ENCODE results near the gene PALM.

PALM gene

DNA sequence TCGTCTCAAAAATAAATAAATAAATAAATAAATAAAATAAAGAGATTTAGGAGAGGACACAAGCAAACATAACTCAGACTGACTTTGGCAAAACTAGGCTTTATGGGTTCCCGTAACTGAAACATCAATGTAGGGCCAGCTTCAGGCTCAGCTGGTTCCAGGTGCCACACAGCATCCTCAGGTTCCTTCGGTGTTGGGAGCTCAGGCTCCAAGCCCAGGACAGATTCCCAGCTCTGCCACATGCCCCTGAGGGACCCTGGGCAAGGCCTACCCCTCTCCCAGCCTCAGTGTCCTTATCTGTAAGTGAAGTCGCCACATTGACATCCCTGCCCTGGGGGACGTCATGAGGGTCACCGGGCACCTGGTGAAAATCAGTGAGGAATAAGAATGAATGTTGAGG, 60.9 kb downstream of the PALM start:
- TF ChIP-seq POLR2AphosphoS5 (IDR thresholded peaks at IDR 0.05; ENCODE audit: low read depth, low read length): no peak

DNA sequence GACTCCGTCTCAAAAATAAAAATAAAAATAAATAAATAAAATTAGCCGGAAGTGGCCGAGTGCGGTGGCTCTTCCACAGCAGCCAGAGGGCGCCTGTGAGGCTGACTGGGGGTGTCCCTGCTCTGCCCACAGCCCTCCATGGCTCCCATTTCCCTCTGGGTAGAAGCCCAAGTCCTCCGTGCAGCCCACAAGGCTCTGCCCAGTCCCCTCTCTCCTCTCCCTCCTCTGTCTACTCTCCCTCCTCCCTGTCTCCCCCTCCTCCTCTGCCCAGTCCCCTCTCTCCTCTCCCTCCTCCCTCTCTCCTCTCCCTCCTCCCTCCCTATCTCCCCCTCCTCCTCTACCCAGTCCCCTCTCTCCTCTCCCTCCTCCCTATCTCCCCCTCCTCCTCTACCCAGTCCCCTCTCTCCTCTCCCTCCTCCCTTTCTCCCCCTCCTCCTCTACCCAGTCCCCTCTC, 62.6 kb downstream of the PALM start:
- TF ChIP-seq POLR2AphosphoS5 (IDR thresholded peaks at IDR 0.05; ENCODE audit: low read depth, low read length) (no peak), SIN3A (IDR thresholded peaks at IDR 0.05; ENCODE audit: borderline replicate concordance, insufficient read depth, low read length) (no peak), TAF1 (IDR thresholded peaks at IDR 0.05; ENCODE audit: borderline replicate concordance, insufficient read depth, low read length) (no peak), FOXP2 (optimal IDR thresholded peaks at IDR 0.05; ENCODE audit: borderline replicate concordance, extremely low read depth, extremely low read length, insufficient read depth) (no peak)
- TF ChIP-seq, protein P1, sequence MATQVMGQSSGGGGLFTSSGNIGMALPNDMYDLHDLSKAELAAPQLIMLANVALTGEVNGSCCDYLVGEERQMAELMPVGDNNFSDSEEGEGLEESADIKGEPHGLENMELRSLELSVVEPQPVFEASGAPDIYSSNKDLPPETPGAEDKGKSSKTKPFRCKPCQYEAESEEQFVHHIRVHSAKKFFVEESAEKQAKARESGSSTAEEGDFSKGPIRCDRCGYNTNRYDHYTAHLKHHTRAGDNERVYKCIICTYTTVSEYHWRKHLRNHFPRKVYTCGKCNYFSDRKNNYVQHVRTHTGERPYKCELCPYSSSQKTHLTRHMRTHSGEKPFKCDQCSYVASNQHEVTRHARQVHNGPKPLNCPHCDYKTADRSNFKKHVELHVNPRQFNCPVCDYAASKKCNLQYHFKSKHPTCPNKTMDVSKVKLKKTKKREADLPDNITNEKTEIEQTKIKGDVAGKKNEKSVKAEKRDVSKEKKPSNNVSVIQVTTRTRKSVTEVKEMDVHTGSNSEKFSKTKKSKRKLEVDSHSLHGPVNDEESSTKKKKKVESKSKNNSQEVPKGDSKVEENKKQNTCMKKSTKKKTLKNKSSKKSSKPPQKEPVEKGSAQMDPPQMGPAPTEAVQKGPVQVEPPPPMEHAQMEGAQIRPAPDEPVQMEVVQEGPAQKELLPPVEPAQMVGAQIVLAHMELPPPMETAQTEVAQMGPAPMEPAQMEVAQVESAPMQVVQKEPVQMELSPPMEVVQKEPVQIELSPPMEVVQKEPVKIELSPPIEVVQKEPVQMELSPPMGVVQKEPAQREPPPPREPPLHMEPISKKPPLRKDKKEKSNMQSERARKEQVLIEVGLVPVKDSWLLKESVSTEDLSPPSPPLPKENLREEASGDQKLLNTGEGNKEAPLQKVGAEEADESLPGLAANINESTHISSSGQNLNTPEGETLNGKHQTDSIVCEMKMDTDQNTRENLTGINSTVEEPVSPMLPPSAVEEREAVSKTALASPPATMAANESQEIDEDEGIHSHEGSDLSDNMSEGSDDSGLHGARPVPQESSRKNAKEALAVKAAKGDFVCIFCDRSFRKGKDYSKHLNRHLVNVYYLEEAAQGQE (IDR thresholded peaks at IDR 0.05; ENCODE audit: insufficient read depth in 1 of 2, low read depth in 2 of 2, low read length in 2 of 2): no peak

DNA sequence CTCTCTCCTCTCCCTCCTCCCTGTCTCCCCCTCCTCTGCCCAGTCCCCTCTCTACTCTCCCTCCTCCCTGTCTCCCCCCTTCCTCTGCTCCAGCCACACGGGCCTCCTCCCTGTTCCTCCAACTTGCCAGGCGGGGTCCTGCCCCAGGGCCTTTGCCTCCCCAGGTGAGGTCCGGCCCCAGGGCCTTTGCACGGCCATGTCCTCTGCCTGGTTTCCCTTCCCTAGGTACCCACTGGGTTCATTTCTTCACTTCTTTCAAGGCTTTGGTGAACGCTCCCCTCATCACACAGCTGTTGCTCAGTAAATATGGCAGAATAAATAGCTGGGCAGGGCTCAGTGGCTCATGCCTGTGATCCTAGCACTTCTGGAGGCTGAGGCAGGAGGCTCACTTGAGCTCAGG, 63.3 kb downstream of the PALM start:
- TF ChIP-seq FOXP2 (optimal IDR thresholded peaks at IDR 0.05; ENCODE audit: borderline replicate concordance, extremely low read depth, extremely low read length, insufficient read depth) (no peak), SIN3A (IDR thresholded peaks at IDR 0.05; ENCODE audit: borderline replicate concordance, insufficient read depth, low read length) (no peak), POLR2AphosphoS5 (IDR thresholded peaks at IDR 0.05; ENCODE audit: low read depth, low read length) (no peak), TAF1 (IDR thresholded peaks at IDR 0.05; ENCODE audit: borderline replicate concordance, insufficient read depth, low read length) (no peak)
- TF ChIP-seq, protein P1 (IDR thresholded peaks at IDR 0.05; ENCODE audit: insufficient read depth in 1 of 2, low read depth in 2 of 2, low read length in 2 of 2): no peak

- no peak for TF ChIP-seq TAF1 (IDR thresholded peaks at IDR 0.05; ENCODE audit: borderline replicate concordance, insufficient read depth, low read length)
- no peak for TF ChIP-seq POLR2AphosphoS5 (IDR thresholded peaks at IDR 0.05; ENCODE audit: low read depth, low read length)
- no peak for TF ChIP-seq SIN3A (IDR thresholded peaks at IDR 0.05; ENCODE audit: borderline replicate concordance, insufficient read depth, low read length)
- TF ChIP-seq FOXP2 (optimal IDR thresholded peaks at IDR 0.05; ENCODE audit: borderline replicate concordance, extremely low read depth, extremely low read length, insufficient read depth): no peak
- TF ChIP-seq, protein P1 (IDR thresholded peaks at IDR 0.05; ENCODE audit: insufficient read depth in 1 of 2, low read depth in 2 of 2, low read length in 2 of 2): no peak
These were observed 64.1 kb downstream of the PALM start for GRCh38 chr19:772730-773436.

DNA sequence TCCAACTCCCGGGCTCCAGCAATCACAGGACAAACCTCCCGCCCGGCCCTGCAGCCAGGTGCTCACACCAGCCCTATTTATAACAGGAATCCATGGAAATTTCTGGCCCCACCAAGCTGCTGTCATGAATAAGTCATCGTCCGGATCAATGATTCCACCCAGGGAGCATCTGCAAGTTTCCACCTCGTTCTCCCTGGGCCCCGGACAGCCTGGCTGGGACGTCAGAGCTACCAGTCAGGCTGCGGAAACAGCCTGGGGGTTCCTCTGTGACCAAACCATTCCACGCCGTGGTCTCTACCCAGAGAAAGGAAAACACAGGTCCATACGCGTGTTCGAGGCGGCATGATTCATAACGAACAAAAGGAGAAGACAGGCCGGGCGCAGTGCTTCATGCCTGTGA, 67.8 kb downstream of the PALM start:
- TF ChIP-seq POLR2AphosphoS5 (IDR thresholded peaks at IDR 0.05; ENCODE audit: low read depth, low read length) (no peak), TAF1 (IDR thresholded peaks at IDR 0.05; ENCODE audit: borderline replicate concordance, insufficient read depth, low read length) (no peak), SIN3A (IDR thresholded peaks at IDR 0.05; ENCODE audit: borderline replicate concordance, insufficient read depth, low read length) (no peak), FOXP2 (optimal IDR thresholded peaks at IDR 0.05; ENCODE audit: borderline replicate concordance, extremely low read depth, extremely low read length, insufficient read depth) (no peak)
- TF ChIP-seq, protein P1 (IDR thresholded peaks at IDR 0.05; ENCODE audit: insufficient read depth in 1 of 2, low read depth in 2 of 2, low read length in 2 of 2): no peak

Measured in PFSK-1 (cell line).